GM10266 (cell line): ENCODE results near the gene HOXA3.

ENCODE experiments used
- DNase-seq: peaks from one replicate; pipeline ENCODE4 v3.0.0; 2012; ENCODE audit errors: extremely low spot score
- CTCF ChIP-seq: IDR thresholded peaks from 2 replicates; pipeline ENCODE4 v1.5.1; 2012; ENCODE audit warnings: mild to moderate bottlenecking, low read depth; ENCODE audit not compliant: control insufficient read depth, insufficient read depth; ENCODE audit errors: missing control alignments

HOXA3 gene

GRCh38 chr7:27187475-27188385 is 35.3 kb upstream of the HOXA3 start:
- no peak for TF ChIP-seq CTCF
- DNase-seq = no peak

- TF ChIP-seq CTCF = no peak
- no peak for DNase-seq
These were observed 34.5 kb upstream of the HOXA3 start for GRCh38 chr7:27186668-27187474.

DNA sequence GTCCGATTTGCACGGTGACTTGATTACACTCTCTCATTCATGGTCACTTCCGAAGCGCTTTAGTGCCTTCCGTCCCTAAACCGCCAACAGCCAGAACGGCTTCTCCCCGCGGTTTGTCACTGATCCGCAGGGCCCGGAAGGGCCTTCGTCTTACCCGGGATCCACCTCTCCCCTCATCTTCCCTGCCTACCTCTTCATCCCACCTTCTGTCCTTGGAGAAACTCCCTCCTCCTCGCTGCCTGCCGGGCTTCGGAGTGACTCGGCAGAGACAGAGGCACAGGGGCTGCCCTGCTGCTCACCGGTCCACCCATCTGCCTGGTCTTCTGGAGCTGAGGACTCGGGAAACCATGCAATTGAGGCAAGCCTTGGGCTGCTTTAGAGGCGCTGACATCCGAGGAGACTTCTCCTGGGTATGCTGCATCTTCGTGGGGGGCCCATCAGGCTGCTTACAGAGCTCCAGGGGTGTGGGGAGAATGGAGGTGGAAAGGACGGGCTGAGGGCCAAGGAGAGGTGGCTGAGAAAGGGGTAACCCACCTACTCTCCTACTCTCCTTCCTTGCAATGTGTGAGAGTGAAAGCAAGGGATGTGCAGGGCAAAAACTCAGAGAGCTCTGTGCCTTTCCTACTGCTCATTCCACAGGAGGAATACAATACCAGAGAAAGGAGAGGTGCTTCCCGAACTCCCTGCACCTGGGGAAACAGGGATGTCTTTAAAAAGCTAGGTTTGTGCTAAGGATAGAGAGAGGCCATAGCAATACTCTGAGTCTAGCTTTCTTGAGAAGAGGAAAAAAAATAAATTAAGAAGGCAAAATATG is 33.7 kb upstream of the HOXA3 start:
- DNase-seq = no peak

GRCh38 chr7:27185013-27185853 is 32.9 kb upstream of the HOXA3 start, which contains the start of gene HOXA11:
Gene HOXA11 (minus strand): TSS chr7:27185232. CDS start chr7:27185144, 88 bp downstream.
- no peak for TF ChIP-seq CTCF
- DNase-seq = no peak

More for the DNA sequence above, 33.7 kb upstream of the HOXA3 start:
- TF ChIP-seq CTCF = no peak

- DNase-seq = no peak
- no peak for TF ChIP-seq CTCF
These were observed 32.1 kb upstream of the HOXA3 start for GRCh38 chr7:27184337-27185012.

- TF ChIP-seq CTCF = no peak
- DNase-seq = no peak
These were observed 31.4 kb upstream of the HOXA3 start for GRCh38 chr7:27183682-27184336.
